Cortex of kidney (tissue), 1 donor: ENCODE measurements around the gene TPTE.
"Not testable (repeated sequence)": the region's sequence is repeated elsewhere in the genome, so short reads cannot be mapped to it uniquely, and the experiment has no call there.

Source experiments
- DNase-seq: peaks from one replicate; lab custom pipeline; 2025; lab: John Stamatoyannopoulos, UW

The TPTE gene

DNA sequence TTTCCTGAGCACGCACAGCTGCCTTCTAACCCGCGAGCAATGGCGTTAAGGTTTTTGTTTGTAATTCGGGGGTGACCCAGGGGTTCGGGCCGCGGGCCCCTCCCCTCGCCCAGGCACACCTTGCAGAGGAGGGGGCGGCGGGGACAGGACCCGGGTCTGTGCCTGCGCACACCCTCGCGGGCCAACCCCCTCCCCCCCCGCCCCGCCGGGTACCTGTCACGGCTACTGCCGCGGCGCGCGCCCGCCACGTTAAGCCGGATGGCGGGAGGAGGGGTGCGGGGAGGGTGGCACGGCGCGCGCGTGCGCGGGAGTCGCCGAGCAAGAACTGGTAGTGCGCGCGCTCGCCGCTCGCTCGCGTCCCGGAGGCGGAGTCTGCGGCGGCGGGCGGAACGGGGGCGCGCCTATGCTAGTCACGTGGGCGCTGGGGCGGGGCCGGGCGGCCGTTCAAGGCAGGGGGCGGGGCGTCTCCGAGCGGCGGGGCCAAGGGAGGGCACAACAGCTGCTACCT, at the start of gene TPTE:
Gene TPTE, plus strand, starts transcription at position 493 of the 508 bp plus-strand sequence. CDS start 17,141 bp downstream, outside the sequence.
- no peak for DNase-seq

DNA sequence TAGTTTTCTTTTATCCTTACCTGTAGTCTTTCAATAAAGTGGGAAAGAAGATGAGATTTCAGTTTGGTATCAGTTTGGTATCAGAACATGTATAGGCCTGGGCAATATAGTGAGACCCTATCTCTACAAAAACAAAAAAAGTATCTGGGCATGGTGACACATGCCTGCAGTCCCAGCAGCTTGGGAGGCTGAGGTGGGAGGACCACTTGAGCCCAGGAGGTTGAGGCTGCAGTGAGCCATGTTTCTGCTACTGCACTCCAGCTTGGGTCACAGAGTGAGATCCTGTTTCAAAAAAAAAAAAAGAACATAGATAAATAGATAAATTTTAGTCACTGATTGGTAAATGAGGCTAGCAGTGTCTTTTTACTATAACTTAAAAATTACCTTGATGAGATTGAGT, 49.4 kb upstream of the TPTE start:
- not testable (repeated sequence) for DNase-seq

DNA sequence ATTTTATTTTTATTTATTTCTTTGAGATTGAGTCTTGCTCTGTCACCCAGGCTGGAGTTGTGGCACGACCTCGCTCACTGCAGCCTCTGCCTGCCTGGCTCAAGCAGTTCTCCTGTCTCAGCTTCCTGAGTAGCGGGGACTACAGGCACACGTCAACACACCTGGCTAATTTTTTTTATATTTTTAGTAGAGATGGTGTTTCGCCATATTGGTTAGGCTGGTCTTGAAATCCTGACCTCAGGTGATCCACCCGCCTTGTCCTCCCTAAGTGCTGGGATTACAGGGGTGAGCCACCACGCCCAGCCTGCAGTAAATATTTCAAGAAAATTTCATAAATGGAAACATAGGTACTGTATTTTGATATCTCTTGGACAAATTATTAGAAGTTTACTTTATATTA, 43.6 kb upstream of the TPTE start:
- not testable (repeated sequence) for DNase-seq

GRCh38 chr21:10479875-10480274, 41.5 kb upstream of the TPTE start:
- DNase-seq, result not testable (repeated sequence)

DNA sequence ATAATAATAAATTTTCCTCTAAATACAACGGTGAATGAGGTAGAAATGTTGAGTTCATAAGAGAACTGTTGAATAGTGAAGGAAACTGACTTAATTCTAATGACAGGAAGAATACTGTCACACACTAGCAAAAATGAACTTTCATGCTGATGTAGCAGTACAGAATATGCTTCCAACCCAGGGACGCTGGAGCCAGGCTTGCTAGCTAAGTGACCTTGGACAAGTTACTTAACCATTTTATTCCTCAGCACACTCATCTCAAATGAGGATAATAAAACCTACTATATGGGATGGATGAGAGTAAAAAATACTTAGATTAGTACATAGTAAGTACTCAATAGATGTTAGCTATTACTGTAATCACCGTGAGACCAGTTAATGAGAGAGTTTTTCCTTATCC, 36.5 kb upstream of the TPTE start:
- not testable (repeated sequence) for DNase-seq

- DNase-seq, result not testable (repeated sequence)
These were observed 30.9 kb upstream of the TPTE start for GRCh38 chr21:10490453-10490852.

GRCh38 chr21:10511116-10511515, 10.3 kb upstream of the TPTE start:
- no peak for DNase-seq

DNA sequence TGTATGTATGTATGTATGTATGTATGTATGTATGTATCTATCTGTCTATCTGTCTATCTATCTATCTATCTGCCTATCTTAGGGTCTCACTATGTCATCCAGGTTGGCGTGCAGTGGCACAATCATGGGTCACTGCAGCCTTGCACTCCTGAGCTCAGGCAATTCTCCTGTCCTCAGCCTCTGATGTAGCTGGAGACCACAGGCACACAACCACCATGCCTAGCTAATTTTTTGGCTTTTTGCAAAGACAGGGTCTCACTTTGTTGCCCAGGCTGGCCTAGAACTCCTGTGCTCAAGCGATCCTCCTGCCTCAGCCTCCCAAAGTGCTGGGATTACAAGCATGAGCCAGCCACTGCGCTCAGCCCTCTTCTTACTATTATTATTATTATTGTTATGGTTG, 4.5 kb upstream of the TPTE start:
- not testable (repeated sequence) for DNase-seq

DNA sequence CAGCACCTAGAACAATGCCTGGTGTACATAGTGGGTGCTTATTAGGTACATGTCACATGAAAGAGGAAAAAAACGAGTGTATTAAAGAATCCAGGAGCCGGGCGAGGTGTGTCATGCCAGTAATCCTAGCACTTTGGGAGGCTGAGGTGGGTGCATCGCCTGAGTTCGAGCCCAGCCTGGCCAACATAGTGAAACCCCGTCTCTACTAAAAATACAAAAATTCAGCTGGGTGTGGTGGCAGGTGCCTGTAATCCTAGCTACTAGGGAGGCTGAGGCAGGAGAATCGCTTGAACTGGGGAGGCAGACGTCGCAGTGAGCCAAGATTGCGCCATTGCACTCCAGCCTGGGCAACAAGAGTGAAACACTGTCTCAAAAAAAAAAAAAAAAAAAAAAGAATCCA, 3.5 kb upstream of the TPTE start:
- DNase-seq, result not testable (repeated sequence)

- DNase-seq, result not testable (repeated sequence)
These were observed 585 bp downstream of the TPTE start for GRCh38 chr21:10521835-10522500.

DNA sequence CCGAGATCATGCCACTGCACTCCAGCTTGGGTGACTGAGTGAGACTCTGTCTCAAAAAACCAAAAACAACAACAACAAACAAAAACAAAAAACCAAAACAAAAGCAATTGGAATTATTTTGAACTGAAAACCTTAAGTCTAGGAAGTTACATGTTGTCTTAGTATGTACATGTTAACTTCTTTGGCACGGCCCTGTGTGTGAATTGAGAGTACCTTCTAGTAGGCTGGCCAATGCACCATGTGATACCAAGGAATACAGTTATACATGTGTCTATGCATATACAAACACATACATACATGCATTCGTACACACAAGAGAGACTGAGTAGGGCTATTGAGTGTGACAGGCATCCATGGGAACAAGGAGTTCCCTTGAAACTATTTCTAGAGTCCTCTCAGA, 18.6 kb downstream of the TPTE start:
- DNase-seq, result no peak

DNA sequence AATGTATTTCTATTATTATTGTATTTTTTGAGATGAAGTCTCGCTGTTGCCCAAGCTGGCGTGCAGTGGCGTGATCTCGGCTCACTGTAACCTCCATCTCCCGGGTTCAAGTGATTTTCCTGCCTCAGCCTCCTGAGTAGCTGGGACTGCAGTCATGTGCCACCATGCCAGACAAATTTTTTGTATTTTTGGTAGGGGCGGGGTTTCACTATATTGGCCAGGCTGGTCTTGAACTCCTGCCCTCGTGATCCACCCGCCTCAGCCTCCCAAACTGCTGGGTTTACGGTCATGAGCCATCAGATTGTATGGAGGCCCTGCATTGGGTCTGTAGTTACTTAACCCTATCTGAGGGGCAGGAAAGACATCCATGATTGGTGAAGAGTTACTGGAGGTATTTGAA, 23.0 kb downstream of the TPTE start:
- not testable (repeated sequence) for DNase-seq

DNA sequence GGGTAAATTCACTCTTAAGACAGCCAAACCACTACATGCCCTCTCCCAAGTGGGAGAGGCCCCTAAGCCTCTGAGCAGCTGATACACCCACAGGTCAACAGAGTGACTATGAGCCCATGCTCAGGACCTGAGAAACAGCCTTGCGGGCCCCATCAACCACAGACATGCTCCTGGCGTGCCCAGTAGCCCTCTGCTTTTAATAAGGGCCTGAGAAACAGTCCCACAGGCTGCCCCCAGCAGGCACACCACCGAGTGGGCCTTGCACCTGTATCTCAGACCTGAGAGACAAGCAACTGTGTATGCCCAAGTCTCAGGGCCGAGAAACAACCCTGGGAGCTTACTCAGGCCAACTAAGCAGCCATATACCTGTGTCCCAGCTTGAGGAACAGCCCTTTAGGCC, 26.5 kb downstream of the TPTE start:
- not testable (repeated sequence) for DNase-seq

DNA sequence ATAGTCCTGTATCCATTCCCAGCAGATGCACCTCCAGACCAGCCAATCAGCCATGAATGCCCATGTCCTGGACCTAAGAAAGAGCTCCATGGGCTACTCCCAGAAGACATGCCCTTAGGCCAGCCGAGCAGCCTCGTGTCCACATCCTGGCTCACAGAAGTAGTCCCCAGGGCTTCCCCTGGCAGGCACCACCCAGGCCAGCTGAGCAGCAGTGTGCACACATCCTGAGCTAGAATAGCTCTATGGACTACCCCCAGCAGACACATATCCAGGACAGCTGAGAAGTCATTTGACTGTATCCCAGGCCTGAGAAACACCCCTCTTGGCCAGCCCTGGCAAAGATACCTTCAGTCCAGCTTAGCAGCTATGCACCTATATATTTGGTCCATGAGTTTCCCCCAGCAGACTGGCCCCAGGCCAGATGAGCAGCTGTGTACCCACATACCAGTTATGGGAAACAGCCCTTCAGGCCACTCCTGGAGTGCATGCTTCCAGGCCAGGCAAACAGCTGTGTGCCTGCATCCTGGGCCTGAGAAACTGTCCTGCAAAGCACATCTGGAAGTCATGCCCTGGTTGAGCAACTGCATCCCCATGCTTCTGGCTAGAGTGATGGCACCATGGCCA, 27.1 kb downstream of the TPTE start:
- DNase-seq, result not testable (repeated sequence)

GRCh38 chr21:10570803-10571202, 49.4 kb downstream of the TPTE start:
- not testable (repeated sequence) for DNase-seq

- not testable (repeated sequence) for DNase-seq
These were observed 53.3 kb downstream of the TPTE start for GRCh38 chr21:10574531-10575310.

- no peak for DNase-seq
These were observed 53.9 kb downstream of the TPTE start for GRCh38 chr21:10575311-10575667.

GRCh38 chr21:10578910-10579309, 57.5 kb downstream of the TPTE start:
- DNase-seq, result not testable (repeated sequence)

- DNase-seq, result not testable (repeated sequence)
These were observed 67.7 kb downstream of the TPTE start for GRCh38 chr21:10589115-10589514.

DNA sequence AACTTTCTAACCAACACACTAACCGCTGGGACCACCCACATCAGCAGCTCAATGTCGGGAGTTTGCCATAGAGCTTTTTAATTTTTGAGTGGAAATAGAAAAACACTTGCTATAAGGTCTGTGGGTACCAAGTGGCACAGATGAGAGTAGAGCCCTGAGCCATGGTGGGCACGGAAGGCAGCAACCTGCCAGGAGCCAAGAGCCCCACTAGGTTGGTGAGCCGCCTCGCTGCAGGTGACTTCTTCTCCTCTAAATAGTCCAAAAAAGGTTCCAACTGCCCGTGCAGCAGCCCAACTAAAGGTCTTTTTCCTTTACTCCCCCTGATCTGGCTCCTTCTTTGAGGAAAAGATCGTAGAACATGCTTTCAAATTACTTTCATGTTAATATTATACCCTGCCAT, 85.7 kb downstream of the TPTE start:
- DNase-seq, result not testable (repeated sequence)

- not testable (repeated sequence) for DNase-seq
These were observed 92.9 kb downstream of the TPTE start for GRCh38 chr21:10614285-10614684.

DNA sequence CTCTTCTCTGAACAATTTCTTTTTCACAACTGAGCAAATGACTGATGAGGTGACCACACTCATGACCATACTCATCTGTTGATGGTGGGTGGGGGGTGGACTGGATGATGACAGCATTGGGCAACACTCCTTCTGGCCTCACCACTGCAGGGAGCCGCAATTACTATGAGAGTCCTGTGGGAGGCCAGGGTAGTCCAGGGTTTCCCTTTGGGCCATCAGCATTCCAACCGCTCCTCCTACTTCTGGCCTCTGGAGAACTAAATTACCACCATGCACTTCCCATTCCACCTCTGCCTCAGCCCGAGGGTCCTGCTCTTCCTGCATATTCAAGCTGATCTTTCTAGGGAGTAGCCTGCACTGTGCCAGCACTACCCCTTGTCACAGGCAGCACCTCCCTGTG, 94.7 kb downstream of the TPTE start:
- not testable (repeated sequence) for DNase-seq

DNA sequence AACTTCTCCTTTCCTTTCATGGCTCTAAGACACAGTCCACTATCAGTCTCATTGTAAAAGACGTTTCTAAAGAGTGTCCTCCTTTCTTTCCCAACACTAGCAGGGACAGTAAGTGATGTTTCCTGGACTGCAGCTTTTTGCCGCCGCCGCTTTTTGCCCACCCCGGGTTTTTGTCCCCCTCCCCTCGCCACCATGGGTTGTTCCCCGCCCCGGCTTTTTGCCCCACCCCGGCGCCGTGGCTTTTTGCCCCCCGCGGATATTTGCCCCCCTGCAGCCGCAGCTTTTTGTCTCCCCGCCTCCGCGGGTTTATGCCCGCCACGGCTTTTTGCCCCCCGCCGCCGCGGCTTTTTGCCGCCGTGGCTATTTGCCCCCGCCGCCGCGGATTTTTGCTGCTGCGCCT, 95.2 kb downstream of the TPTE start:
- DNase-seq, result no peak
